ENCODE measurements around the gene BICDL1. TPM values are rescaled to one million over a fixed set of nuclear protein-coding genes. Genes with fewer than 3 reads are reported as not detected.
"Not testable (repeated sequence)": the region's sequence is repeated elsewhere in the genome, so short reads cannot be mapped to it uniquely, and the experiment has no call there.

BICDL1 gene
- total and polyA plus RNA-seq, 3 donors from 2014 or later, result 41.4 to 131 (median 78.3) TPM

DNA sequence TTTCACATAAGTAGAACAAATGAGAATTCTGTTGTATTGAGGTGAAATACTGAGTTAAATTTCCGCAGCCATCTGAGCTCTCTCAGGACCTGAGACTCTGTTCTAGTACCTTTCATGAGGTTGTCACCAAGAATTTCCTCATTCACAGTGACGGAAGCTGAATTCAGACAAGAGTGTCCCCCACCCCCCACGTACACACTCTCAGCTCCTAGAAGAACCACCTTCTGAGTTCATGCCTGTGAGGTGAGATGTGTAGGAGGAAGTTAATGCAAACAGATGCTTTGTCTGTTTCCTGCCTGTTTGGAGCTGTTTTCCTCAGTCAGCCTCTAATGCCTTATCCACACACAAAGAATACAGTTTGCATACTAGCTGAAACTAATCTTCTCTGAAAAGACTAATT lies 18.2 kb downstream of the BICDL1 start:
- no peaks in the 10 kb centered on the region for H3K4me1 ChIP-seq
- TF ChIP-seq CTCF (IDR thresholded peaks at IDR 0.05) (no peak), POLR2A (IDR thresholded peaks at IDR 0.05) (no peak)
- H3K9me3 ChIP-seq, result no peaks in the 10 kb centered on the region
- intact Hi-C loops (cut with DNase I; ENCODE audit: low total_unique reads), result no loop called here
- H3K36me3 ChIP-seq (ENCODE audit: low read depth, missing control alignments), result no peaks in the 10 kb centered on the region
- DNase-seq, result no peak
- H3K4me3 ChIP-seq, result no peak overlapping the region
- H3K27ac ChIP-seq, result no peak overlapping the region
- WGBS, 2 donors, result 66 to 84% methylated on average over 3 of the region's 3 CpGs
- H3K27me3 ChIP-seq, result no peaks in the 10 kb centered on the region

GRCh38 chr12:120010661-120011230 lies 21.7 kb downstream of the BICDL1 start:
- WGBS, 2 donors, result 88 to 89% methylated on average over 5 of the region's 5 CpGs
- no peaks in the 10 kb centered on the region for H3K36me3 ChIP-seq (ENCODE audit: low read depth, missing control alignments)
- H3K4me3 ChIP-seq, result no peak overlapping the region
- H3K9me3 ChIP-seq, result no peaks in the 10 kb centered on the region
- TF ChIP-seq CTCF (IDR thresholded peaks at IDR 0.05), result no peak
- H3K4me1 ChIP-seq, result no peaks in the 10 kb centered on the region
- intact Hi-C loops (cut with DNase I; ENCODE audit: low total_unique reads), result no loop called here
- no peak overlapping the region for H3K27ac ChIP-seq
- no peak for DNase-seq
- H3K27me3 ChIP-seq, result no peaks in the 10 kb centered on the region

DNA sequence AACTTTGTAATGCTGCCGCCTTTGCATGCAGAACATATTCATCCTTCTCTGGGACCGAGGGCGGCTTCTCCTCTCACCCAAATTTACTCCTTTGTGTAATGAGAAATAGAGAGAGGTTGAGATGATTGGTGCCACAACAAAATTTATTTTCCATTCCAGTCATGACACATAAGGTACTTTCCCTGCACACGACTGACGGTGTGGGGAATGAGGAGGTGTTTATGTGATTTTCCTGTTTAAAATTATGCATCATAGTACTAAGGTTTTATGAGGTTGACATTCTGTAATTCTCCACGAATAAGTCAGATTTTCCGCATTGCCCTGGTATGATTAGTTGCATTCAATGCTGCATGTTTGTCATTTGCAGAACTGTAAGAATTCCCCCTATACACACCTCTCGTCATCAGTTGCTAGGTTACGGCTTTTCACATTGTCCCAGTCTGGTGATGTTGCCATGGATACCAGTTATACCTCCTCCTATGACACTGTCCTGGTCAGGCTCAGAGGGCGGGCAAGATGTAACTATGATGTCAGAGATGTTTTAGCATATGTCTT lies 23.1 kb downstream of the BICDL1 start:
- no peak overlapping the region for H3K27ac ChIP-seq
- DNase-seq, result no peak
- TF ChIP-seq CTCF (IDR thresholded peaks at IDR 0.05), result no peak
- no peak for TF ChIP-seq POLR2A (IDR thresholded peaks at IDR 0.05)
- intact Hi-C loops (cut with DNase I; ENCODE audit: low total_unique reads), result no loop called here
- no peak overlapping the region for H3K4me3 ChIP-seq
- no peaks in the 10 kb centered on the region for H3K9me3 ChIP-seq
- H3K4me1 ChIP-seq, result no peaks in the 10 kb centered on the region
- no peaks in the 10 kb centered on the region for H3K27me3 ChIP-seq
- 85 to 92% methylated on average over 10 of the region's 10 CpGs for WGBS, 2 donors
- H3K36me3 ChIP-seq (ENCODE audit: low read depth, missing control alignments), result no peaks in the 10 kb centered on the region

DNA sequence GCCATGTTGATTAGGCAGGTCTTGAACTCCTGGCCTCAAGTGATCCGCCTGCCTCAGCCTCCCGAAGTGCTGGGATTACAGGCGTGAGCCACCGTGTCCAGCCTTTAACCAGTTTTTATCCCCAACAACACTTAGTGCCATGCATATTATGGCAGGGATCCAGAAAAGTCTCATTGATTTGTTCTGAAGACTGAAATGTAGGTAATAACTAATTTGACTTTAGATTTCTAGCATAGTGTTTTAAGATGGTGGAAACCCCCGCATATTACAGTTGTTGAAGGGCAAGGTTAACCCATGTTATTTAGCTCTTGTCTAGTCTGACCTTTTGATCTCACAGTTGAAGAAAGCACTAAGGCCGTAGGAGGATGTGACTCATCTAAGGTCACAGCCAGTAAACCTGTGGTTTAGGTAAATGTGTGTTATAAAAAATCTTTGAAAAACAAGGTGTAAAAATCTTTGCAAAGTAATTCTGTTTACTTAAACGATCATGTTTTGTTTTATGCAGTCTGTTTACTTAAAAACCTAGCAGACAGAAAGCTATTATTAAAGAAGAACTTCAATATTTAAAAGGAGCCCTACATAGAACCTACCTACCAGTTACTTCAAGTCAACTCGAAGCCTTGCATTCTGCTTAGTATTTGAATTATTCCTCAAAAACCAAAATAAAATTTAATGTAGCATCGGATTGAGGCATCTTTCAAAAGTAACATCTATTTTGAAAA lies 24.8 kb downstream of the BICDL1 start:
- WGBS, 2 donors, result 87 to 89% methylated on average over 8 to 9 of the region's 9 CpGs
- no peaks in the 10 kb centered on the region for H3K27me3 ChIP-seq
- no peaks in the 10 kb centered on the region for H3K9me3 ChIP-seq
- no peak for DNase-seq
- no peak overlapping the region for H3K27ac ChIP-seq
- H3K4me1 ChIP-seq, result no peaks in the 10 kb centered on the region
- no peak for TF ChIP-seq CTCF (IDR thresholded peaks at IDR 0.05)
- no peak for TF ChIP-seq POLR2A (IDR thresholded peaks at IDR 0.05)
- intact Hi-C loops (cut with DNase I; ENCODE audit: low total_unique reads), result no loop called here
- H3K36me3 ChIP-seq (ENCODE audit: low read depth, missing control alignments), result no peaks in the 10 kb centered on the region
- no peak overlapping the region for H3K4me3 ChIP-seq

- H3K9me3 ChIP-seq; H3K4me1 ChIP-seq; H3K27ac ChIP-seq; H3K36me3 ChIP-seq (ENCODE audit: low read depth, missing control alignments); H3K4me3 ChIP-seq; DNase-seq; intact Hi-C loops (cut with DNase I; ENCODE audit: low total_unique reads); H3K27me3 ChIP-seq: not testable (repeated sequence)
- 92 to 93% methylated on average over 11 of the region's 11 CpGs for WGBS, 2 donors
Observed at GRCh38 chr12:120014381-120014735, 25.3 kb downstream of the BICDL1 start.

All from testis (tissue), 3 donors.